BJ (cell line): ENCODE measurements around the gene SLC3A2. TPM values are rescaled to one million over a fixed set of nuclear protein-coding genes. Genes with fewer than 3 reads are reported as not detected.

Source experiments
- CTCF ChIA-PET: fragments of 350-600 bp; formaldehyde crosslinking; extraction: SDS; loops from one replicate; lab custom pipeline; 2021; ENCODE audit warnings: antibody characterized with exemption, inconsistent platforms; lab: Yijun Ruan, JAX
- POLR2A ChIA-PET: fragments of 300-600 bp; sonication (Branson Sonifier 250); formaldehyde crosslinking; extraction: SDS; loops from one replicate; lab custom pipeline; 2021; ENCODE audit warnings: antibody characterized with exemption; lab: Charles Lee
- DNase-seq: peaks from one replicate; pipeline ENCODE4 v3.0.0-alpha.2; 2011; ENCODE audit warnings: low read depth
- H3K27me3 ChIP-seq: 2 replicates; pipeline ENCODE4 v1.6.0; 2011; ENCODE audit warnings: low read length; ENCODE audit not compliant: control insufficient read depth, insufficient read depth
- H3K36me3 ChIP-seq: 2 replicates; pipeline ENCODE4 v1.5.1; 2011; ENCODE audit warnings: low read length; ENCODE audit not compliant: control insufficient read depth, insufficient read depth
- H3K4me3 ChIP-seq: 2 replicates; pipeline ENCODE4 v1.5.1; 2011; ENCODE audit warnings: low read depth, mild to moderate bottlenecking, control low read depth, low read length
- CTCF ChIP-seq: IDR thresholded peaks from 2 replicates; pipeline ENCODE4 v1.5.1; 2011; ENCODE audit warnings: low read depth, mild to moderate bottlenecking, control low read depth, inconsistent platforms, low read length, moderate library complexity; ENCODE audit not compliant: insufficient read depth
- polyA plus RNA-seq: library from polyadenylated mRNA; depleted of rRNA; stranded (reverse); fragments of >200 nt; gene quantifications from 2 replicates; pipeline ENCODE4 v1.2.3, GENCODE V29; 2011

The SLC3A2 gene
- polyA plus RNA-seq, 1 experiment = 535 TPM

GRCh38 chr11:62843466-62843865 lies 37.2 kb upstream of the SLC3A2 start:
- H3K4me3 ChIP-seq = no peak overlapping the region
- POLR2A ChIA-PET = interaction anchor here (1.4 kb wide), 1 partner anchor 11 kb away, joined by 8 read pairs; no protein-coding TSS in a partner anchor
- no peak for DNase-seq
- no peaks in the 10 kb centered on the region for H3K36me3 ChIP-seq
- TF ChIP-seq CTCF = no peak
- no peaks in the 10 kb centered on the region for H3K27me3 ChIP-seq
- CTCF ChIA-PET = interaction anchor here (1.0 to 1.6 kb wide), 3 partner anchors 20 to 116 kb away, joined by 3 to 6 read pairs (median 3); partner anchors contain the start of genes HNRNPUL2 and SLC3A2

- H3K27me3 ChIP-seq = no peaks in the 10 kb centered on the region
- DNase-seq = no peak
- no peaks in the 10 kb centered on the region for H3K36me3 ChIP-seq
- no peak overlapping the region for H3K4me3 ChIP-seq
- ChIA-PET CTCF (interaction anchor here (0.7 to 1.6 kb wide), 4 partner anchors 37 to 163 kb away, joined by 3 to 6 read pairs (median 3); partner anchors contain the start of genes HNRNPUL2 and SLC3A2), POLR2A (no interaction called here)
- TF ChIP-seq CTCF = no peak
Observed at GRCh38 chr11:62844154-62844553, 36.5 kb upstream of the SLC3A2 start.

GRCh38 chr11:62846177-62846576 lies 34.5 kb upstream of the SLC3A2 start:
- TF ChIP-seq CTCF = no peak
- ChIA-PET CTCF (interaction anchor here (1.4 kb wide), 1 partner anchor 12 kb away, joined by 3 read pairs; no protein-coding TSS in a partner anchor), POLR2A (no interaction called here)
- H3K27me3 ChIP-seq = no peaks in the 10 kb centered on the region
- DNase-seq = no peak
- no peak overlapping the region for H3K4me3 ChIP-seq
- no peaks in the 10 kb centered on the region for H3K36me3 ChIP-seq

DNA sequence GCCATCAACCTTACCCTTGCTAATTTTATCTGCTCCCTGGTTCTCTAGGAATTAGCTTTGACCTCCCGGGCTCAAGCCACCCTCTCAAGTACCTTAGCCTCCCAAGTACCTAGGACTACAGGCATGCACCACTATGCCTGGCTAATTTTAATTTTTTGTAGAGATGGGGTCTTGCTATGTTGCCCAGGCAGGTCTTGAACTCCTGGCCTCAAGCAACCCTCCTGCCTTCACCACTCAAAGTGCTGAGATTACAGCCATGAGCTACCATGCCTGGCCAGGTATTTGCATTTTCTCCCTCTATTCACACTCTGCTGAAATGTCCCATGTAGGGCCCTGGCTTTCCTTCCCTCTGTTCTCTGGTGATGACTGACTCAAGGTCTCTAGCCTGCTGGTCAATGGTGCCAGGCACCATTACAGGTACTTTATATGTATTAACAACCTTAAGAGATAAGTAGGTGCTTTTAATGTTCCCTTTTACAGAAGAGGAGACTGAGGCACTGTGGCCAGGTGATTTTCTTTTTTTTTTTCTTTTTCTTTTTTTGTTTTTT lies 32.9 kb upstream of the SLC3A2 start:
- peaks cover 3% of the 10 kb centered on the region for H3K36me3 ChIP-seq
- no peaks in the 10 kb centered on the region for H3K27me3 ChIP-seq
- no peak for TF ChIP-seq CTCF
- ChIA-PET CTCF (no interaction called here), POLR2A (no interaction called here)
- DNase-seq = no peak
- H3K4me3 ChIP-seq = no peak overlapping the region

DNA sequence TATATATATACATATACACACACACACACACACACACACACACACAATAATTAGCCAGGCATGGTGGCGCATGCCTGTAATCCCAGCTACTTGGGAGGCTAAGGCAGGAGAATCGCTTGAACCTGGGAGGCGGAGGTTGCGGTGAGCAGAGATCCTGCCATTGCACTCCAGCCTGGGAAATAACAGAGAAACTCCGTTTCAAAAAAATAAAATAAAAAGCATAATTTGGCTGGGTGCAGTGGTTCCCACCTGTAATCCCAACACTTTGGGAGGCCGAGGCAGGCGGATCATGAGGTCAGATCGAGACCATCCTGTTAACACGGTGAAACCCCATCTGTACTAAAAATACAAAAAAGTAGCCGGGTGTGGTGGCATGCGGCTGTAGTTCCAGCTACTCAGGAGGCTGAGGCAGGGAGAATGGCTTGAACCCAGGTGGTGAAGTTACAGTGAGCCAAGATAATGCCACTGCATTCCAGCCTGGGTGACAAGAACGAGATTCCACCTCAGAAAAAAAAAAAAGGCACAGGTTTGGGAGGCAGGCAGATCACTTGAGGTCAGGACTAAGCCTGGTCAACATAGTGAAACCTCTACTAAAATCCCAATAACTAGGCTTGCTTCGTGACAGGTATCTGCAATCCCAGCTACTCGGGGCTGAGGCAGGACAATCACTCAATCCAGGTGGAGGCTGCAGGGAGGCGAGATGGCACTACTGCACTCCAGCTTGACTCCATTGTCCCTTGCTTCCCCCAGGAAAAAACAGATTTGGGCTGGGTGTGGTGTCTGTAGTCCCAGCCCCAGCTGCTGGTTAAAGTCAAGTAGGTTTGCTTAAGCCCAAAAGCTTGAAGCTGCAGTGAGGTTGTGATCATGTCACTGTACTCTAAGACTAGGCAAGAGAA lies 29.5 kb upstream of the SLC3A2 start:
- no peak for DNase-seq
- Histone ChIP-seq H3K36me3 (peaks cover 11% of the 10 kb centered on the region), H3K4me3 (no peak overlapping the region), H3K27me3 (no peaks in the 10 kb centered on the region)
- CTCF ChIA-PET = interaction anchor here (0.6 to 1.3 kb wide), 4 partner anchors 10 to 65 kb away, joined by 3 to 6 read pairs (median 4); no protein-coding TSS in a partner anchor
- POLR2A ChIA-PET = interaction anchor here (0.6 to 1.5 kb wide), 3 partner anchors 10 to 47 kb away, joined by 3 to 23 read pairs (median 3); no protein-coding TSS in a partner anchor
- TF ChIP-seq CTCF = no peak
